Kidney (tissue), 14 donors: ENCODE results near the gene ADGRA3. TPM values are rescaled to one million over a fixed set of nuclear protein-coding genes. Genes with fewer than 3 reads are reported as not detected.

Experiments used
- DNase-seq, 5 donors: peaks; one replicate each; pipeline ENCODE4 v3.0.0-alpha.2; 2013 to 2020
- FAIRE-seq: peaks from 2 replicates; lab custom pipeline; 2012; peaks lifted over from hg19 to GRCh38; lab: Jason Lieb, UNC
- H3K27ac ChIP-seq, 2 donors: one replicate each; pipeline ENCODE4 v1.7.0; 2013; ENCODE audit warnings: low read depth in 2 of 2, low read length in 2 of 2, inconsistent platforms in 1 of 2
- H3K27me3 ChIP-seq: one replicate; pipeline ENCODE4 v1.7.1; 2013; ENCODE audit warnings: low read length, inconsistent platforms; ENCODE audit not compliant: control insufficient read depth, insufficient read depth
- H3K36me3 ChIP-seq, 3 donors: one replicate each; pipeline versions ENCODE4 v1.7.0 to v1.7.1; 2013; ENCODE audit warnings: low read length in 3 of 3, control low read depth in 1 of 3, inconsistent platforms in 1 of 3; ENCODE audit not compliant: insufficient read depth in 3 of 3, control insufficient read depth in 2 of 3
- H3K4me1 ChIP-seq, 3 donors: one replicate each; pipeline versions ENCODE4 v1.7.0 to v1.7.1; 2013; ENCODE audit warnings: low read length in 3 of 3, inconsistent platforms in 1 of 3, low read depth in 1 of 3; ENCODE audit not compliant: control insufficient read depth in 2 of 3, insufficient read depth in 2 of 3
- H3K4me3 ChIP-seq, 3 donors: one replicate each; pipeline versions ENCODE4 v1.7.0 to v1.8.1; 2013; ENCODE audit warnings: low read length in 3 of 3, control low read depth in 1 of 3, inconsistent platforms in 1 of 3
- H3K9ac ChIP-seq, 3 donors: one replicate each; pipeline versions ENCODE4 v1.7.0 to v1.7.1; 2013; ENCODE audit warnings: low read length in 3 of 3, control low read depth in 1 of 3, inconsistent platforms in 1 of 3
- H3K9me3 ChIP-seq, 3 donors: one replicate each; pipeline versions ENCODE4 v1.7.0 to v1.7.1; 2013; ENCODE audit warnings: low read length in 3 of 3, control low read depth in 1 of 3, inconsistent platforms in 1 of 3; ENCODE audit not compliant: control insufficient read depth in 2 of 3, insufficient read depth in 1 of 3
- CTCF ChIP-seq: IDR thresholded peaks from 3 replicates; pipeline ENCODE4 v1.5.1; 2012; ENCODE audit warnings: mild to moderate bottlenecking, moderate library complexity, borderline replicate concordance; ENCODE audit not compliant: insufficient read depth; ENCODE audit errors: extremely low read depth
- intact Hi-C: fragments of 100-400 bp; cut with DNase I; formaldehyde crosslinking; loops from one replicate; pipeline ENCODE4 v1.11.1; 2022
- polyA plus RNA-seq: library from polyadenylated mRNA; stranded (reverse); fragments of 350-450 nt; fragmentation: Illumina TruSeq; extraction: RNeasy Lipid Tissue Mini Kit (QIAGEN cat#74804); gene quantifications from one replicate; pipeline ENCODE4 v1.2.3, GENCODE V29; 2014; ENCODE audit warnings: low read depth, low replicate concordance; ENCODE audit not compliant: insufficient read depth
- total RNA-seq: library from RNA; stranded (reverse); fragmentation: NEBNext Ultra II Directional; extraction: Animal tissue kit (Norgen Biotek cat#: 25700); gene quantifications from one replicate; pipeline ENCODE4 v1.2.1, GENCODE V29; 2021
- donor health status: control.
- donor health status: control.
- donor health status: control.
- donor health status: control.
- donor health status: control.
- donor health status: DM: yes; HTN: yes; CAD: no.
- donor health status: Normal renal cell carcinoma (clear cell type).

Gene ADGRA3
- total and polyA plus RNA-seq, 2 donors from 2014 or later: 8.2 to 28.7 TPM

- H3K36me3 ChIP-seq: no peaks in the 10 kb centered on the region
- no peaks in the 10 kb centered on the region for H3K4me1 ChIP-seq
- no peak for DNase-seq
- no peaks in the 10 kb centered on the region for H3K9me3 ChIP-seq
- FAIRE-seq: no peak
- intact Hi-C loops: no loop called here
- no peaks in the 10 kb centered on the region for H3K27me3 ChIP-seq
- no peak for TF ChIP-seq CTCF
- H3K27ac ChIP-seq: no peak overlapping the region
- no peak overlapping the region for H3K4me3 ChIP-seq
- no peak overlapping the region for H3K9ac ChIP-seq
These were observed 9.0 kb upstream of the ADGRA3 start for GRCh38 chr4:22524895-22525294.

GRCh38 chr4:22522706-22523501, 7.0 kb upstream of the ADGRA3 start:
- no peak overlapping the region for H3K27ac ChIP-seq
- no peaks in the 10 kb centered on the region for H3K36me3 ChIP-seq
- intact Hi-C loops: no loop called here
- H3K9ac ChIP-seq: no peak overlapping the region
- H3K4me3 ChIP-seq: no peak overlapping the region
- no peaks in the 10 kb centered on the region for H3K9me3 ChIP-seq
- H3K27me3 ChIP-seq: no peaks in the 10 kb centered on the region
- no peaks in the 10 kb centered on the region for H3K4me1 ChIP-seq
- no peak for TF ChIP-seq CTCF
- FAIRE-seq: no peak
- DNase-seq: no peak

GRCh38 chr4:22522206-22522605, 6.3 kb upstream of the ADGRA3 start:
- Histone ChIP-seq H3K36me3 (no peaks in the 10 kb centered on the region), H3K4me1 (no peaks in the 10 kb centered on the region), H3K9me3 (no peaks in the 10 kb centered on the region), H3K4me3 (no peak overlapping the region), H3K27ac (no peak overlapping the region), H3K27me3 (no peaks in the 10 kb centered on the region), H3K9ac (no peak overlapping the region)
- no peak for FAIRE-seq
- no peak for TF ChIP-seq CTCF
- intact Hi-C loops: no loop called here
- no peak for DNase-seq

GRCh38 chr4:22521240-22521639, 5.4 kb upstream of the ADGRA3 start:
- no peak overlapping the region for H3K9ac ChIP-seq
- DNase-seq (no peak), FAIRE-seq (no peak)
- peaks cover 0 to 2% (median 0%) of the 10 kb centered on the region in 3 donors for H3K4me1 ChIP-seq
- no peaks in the 10 kb centered on the region for H3K36me3 ChIP-seq
- H3K27me3 ChIP-seq: no peaks in the 10 kb centered on the region
- no peaks in the 10 kb centered on the region for H3K9me3 ChIP-seq
- no peak overlapping the region for H3K4me3 ChIP-seq
- no peak for TF ChIP-seq CTCF
- intact Hi-C loops: no loop called here
- no peak overlapping the region for H3K27ac ChIP-seq
